PFSK-1 (cell line): ENCODE results near the gene PQBP1.

ENCODE experiments used
- FOXP2 ChIP-seq: optimal IDR thresholded peaks from 2 replicates; pipeline ENCODE3; 2011; ENCODE audit warnings: borderline replicate concordance, control low read depth, inconsistent platforms; ENCODE audit not compliant: insufficient read depth; ENCODE audit errors: extremely low read length, extremely low read depth
- POLR2AphosphoS5 ChIP-seq: IDR thresholded peaks from 2 replicates; pipeline ENCODE4 v1.6.1; 2012; ENCODE audit warnings: low read depth, mild to moderate bottlenecking, control low read depth, low read length, moderate library complexity
- TAF1 ChIP-seq: IDR thresholded peaks from 2 replicates; pipeline ENCODE4 v1.6.1; 2012; ENCODE audit warnings: low read length, control low read depth, borderline replicate concordance; ENCODE audit not compliant: insufficient read depth
- TF ChIP-seq, protein P1 (sequence below), 2 experiments: IDR thresholded peaks; 2 replicates each; pipeline versions ENCODE4 v1.6.1 to v1.8.0; 2011 to 2012; ENCODE audit warnings: low read depth in 2 of 2, low read length in 2 of 2, control low read depth in 1 of 2, inconsistent platforms in 1 of 2, mild to moderate bottlenecking in 1 of 2, moderate library complexity in 1 of 2; ENCODE audit not compliant: insufficient read depth in 1 of 2

DNA sequence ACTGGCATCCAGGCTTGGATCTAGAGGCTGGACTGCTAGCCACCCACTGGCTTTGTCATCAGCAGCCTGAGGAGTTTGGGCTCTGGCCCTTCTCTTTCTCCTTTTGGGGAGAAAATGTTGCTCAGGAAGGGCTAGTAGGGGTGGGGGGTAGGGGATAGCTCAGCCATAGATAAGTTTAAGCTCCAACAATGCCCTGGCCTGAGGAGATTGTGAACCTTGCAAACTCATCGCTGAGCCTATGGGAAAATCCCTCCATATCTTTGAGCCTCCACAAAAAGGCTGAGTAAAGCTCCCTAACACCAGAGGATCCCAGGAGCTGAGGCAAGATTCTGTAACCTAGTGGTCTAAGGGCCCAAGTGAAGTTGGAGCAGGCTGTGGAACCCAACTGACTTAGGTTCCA, 50.9 kb downstream of the PQBP1 start:
- TF ChIP-seq FOXP2 (no peak), POLR2AphosphoS5 (no peak), TAF1 (no peak)
- TF ChIP-seq, protein P1, sequence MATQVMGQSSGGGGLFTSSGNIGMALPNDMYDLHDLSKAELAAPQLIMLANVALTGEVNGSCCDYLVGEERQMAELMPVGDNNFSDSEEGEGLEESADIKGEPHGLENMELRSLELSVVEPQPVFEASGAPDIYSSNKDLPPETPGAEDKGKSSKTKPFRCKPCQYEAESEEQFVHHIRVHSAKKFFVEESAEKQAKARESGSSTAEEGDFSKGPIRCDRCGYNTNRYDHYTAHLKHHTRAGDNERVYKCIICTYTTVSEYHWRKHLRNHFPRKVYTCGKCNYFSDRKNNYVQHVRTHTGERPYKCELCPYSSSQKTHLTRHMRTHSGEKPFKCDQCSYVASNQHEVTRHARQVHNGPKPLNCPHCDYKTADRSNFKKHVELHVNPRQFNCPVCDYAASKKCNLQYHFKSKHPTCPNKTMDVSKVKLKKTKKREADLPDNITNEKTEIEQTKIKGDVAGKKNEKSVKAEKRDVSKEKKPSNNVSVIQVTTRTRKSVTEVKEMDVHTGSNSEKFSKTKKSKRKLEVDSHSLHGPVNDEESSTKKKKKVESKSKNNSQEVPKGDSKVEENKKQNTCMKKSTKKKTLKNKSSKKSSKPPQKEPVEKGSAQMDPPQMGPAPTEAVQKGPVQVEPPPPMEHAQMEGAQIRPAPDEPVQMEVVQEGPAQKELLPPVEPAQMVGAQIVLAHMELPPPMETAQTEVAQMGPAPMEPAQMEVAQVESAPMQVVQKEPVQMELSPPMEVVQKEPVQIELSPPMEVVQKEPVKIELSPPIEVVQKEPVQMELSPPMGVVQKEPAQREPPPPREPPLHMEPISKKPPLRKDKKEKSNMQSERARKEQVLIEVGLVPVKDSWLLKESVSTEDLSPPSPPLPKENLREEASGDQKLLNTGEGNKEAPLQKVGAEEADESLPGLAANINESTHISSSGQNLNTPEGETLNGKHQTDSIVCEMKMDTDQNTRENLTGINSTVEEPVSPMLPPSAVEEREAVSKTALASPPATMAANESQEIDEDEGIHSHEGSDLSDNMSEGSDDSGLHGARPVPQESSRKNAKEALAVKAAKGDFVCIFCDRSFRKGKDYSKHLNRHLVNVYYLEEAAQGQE (IDR thresholded peaks at IDR 0.05; ENCODE audit: insufficient read depth in 1 of 2, low read depth in 2 of 2, low read length in 2 of 2), result no peak
